ENCODE data around the gene MRPL40. TPM values are rescaled to one million over a fixed set of nuclear protein-coding genes. Genes with fewer than 3 reads are reported as not detected.

Gene MRPL40
- total and polyA plus RNA-seq, 2 of the 13 experiments (the other 11 are each of a cell fraction or from before 2014, with no cell fraction given) = 42.7 to 79.7 TPM

DNA sequence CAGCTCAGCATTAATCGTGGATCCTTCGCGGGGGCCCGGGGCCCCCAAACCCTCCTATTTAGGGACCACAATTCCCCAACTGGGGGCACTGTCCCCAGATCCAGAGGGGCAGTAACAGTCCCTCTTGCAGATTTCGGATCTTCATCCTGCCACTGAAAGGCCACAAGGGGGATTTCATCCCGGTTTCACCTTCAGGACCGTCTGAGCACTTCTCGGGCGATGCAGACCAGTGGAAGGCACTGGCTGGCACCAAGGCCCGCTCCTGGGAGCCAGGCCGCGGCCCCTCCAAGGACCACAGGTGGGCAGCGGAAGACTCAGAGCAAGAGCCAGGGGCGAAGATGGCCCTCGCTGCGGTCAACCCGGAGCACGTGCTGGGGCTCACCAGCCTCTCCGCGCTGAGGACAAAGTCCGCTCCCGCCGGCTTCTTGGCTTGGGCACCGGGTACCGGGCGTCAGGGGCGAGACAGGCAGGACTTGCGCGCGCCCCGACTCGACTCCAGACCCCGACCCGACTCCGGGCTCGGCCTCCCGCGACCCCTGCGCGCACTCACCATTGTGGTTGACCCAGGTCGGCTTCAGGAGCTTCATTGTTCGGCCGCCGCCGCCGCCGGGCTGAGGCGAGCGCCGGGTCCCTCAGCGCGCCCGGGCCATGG lies 1.3 kb upstream of the MRPL40 start (continued):
- TF ChIP-seq, protein P1, sequence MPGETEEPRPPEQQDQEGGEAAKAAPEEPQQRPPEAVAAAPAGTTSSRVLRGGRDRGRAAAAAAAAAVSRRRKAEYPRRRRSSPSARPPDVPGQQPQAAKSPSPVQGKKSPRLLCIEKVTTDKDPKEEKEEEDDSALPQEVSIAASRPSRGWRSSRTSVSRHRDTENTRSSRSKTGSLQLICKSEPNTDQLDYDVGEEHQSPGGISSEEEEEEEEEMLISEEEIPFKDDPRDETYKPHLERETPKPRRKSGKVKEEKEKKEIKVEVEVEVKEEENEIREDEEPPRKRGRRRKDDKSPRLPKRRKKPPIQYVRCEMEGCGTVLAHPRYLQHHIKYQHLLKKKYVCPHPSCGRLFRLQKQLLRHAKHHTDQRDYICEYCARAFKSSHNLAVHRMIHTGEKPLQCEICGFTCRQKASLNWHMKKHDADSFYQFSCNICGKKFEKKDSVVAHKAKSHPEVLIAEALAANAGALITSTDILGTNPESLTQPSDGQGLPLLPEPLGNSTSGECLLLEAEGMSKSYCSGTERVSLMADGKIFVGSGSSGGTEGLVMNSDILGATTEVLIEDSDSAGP (CRISPR knock-in tag; IDR thresholded peaks at IDR 0.05; ENCODE audit: borderline replicate concordance) = no peak; the same call in 1 of the 2 replicates
- TF ChIP-seq FOXM1 (CRISPR knock-in tag; IDR thresholded peaks at IDR 0.05) (no peak), ZNF484 (CRISPR knock-in tag; IDR thresholded peaks at IDR 0.05; ENCODE audit: borderline replicate concordance, low read depth) (no peak), ZNF83 (CRISPR knock-in tag; IDR thresholded peaks at IDR 0.05; ENCODE audit: borderline replicate concordance) (no peak), MTA1 (CRISPR knock-in tag; IDR thresholded peaks at IDR 0.05; ENCODE audit: borderline replicate concordance) (no peak), ISX (CRISPR knock-in tag; conservative IDR thresholded peaks at IDR 0.05) (no peak), KLF15 (CRISPR knock-in tag; IDR thresholded peaks at IDR 0.05; ENCODE audit: borderline replicate concordance) (0 out of 2 replicates have a peak, but pooled peaks have one; percentile 53), ZNF329 (CRISPR knock-in tag; IDR thresholded peaks at IDR 0.05; ENCODE audit: low read depth) (0 out of 2 replicates have a peak, but pooled peaks have one; percentile 41), ZNF512 (CRISPR knock-in tag; IDR thresholded peaks at IDR 0.05) (no peak), ZNF138 (CRISPR knock-in tag; IDR thresholded peaks at IDR 0.05; ENCODE audit: low read depth) (no peak), TCF7L2 (IDR thresholded peaks at IDR 0.05; ENCODE audit: low read depth, low read length) (no peak), RNF2 (conservative IDR thresholded peaks at IDR 0.05; ENCODE audit: low read depth) (peak; percentile 64; the same call in 1 of the 2 replicates), RFX3 (CRISPR knock-in tag; IDR thresholded peaks at IDR 0.05) (no peak), ZNF746 (CRISPR knock-in tag; IDR thresholded peaks at IDR 0.05) (peak; percentile 59; the same call in 1 of the 2 replicates), SP140L (CRISPR knock-in tag; IDR thresholded peaks at IDR 0.05; ENCODE audit: borderline replicate concordance) (no peak), MIER3 (CRISPR knock-in tag; IDR thresholded peaks at IDR 0.05; ENCODE audit: borderline replicate concordance) (no peak), ARID5B (CRISPR knock-in tag; IDR thresholded peaks at IDR 0.05) (no peak)
- TF ChIP-seq, protein P2, sequence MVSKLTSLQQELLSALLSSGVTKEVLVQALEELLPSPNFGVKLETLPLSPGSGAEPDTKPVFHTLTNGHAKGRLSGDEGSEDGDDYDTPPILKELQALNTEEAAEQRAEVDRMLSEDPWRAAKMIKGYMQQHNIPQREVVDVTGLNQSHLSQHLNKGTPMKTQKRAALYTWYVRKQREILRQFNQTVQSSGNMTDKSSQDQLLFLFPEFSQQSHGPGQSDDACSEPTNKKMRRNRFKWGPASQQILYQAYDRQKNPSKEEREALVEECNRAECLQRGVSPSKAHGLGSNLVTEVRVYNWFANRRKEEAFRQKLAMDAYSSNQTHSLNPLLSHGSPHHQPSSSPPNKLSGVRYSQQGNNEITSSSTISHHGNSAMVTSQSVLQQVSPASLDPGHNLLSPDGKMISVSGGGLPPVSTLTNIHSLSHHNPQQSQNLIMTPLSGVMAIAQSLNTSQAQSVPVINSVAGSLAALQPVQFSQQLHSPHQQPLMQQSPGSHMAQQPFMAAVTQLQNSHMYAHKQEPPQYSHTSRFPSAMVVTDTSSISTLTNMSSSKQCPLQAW (CRISPR knock-in tag; IDR thresholded peaks at IDR 0.05) = 0 out of 2 replicates have a peak, but pooled peaks have one; percentile 11
- TF ChIP-seq, protein P3, sequence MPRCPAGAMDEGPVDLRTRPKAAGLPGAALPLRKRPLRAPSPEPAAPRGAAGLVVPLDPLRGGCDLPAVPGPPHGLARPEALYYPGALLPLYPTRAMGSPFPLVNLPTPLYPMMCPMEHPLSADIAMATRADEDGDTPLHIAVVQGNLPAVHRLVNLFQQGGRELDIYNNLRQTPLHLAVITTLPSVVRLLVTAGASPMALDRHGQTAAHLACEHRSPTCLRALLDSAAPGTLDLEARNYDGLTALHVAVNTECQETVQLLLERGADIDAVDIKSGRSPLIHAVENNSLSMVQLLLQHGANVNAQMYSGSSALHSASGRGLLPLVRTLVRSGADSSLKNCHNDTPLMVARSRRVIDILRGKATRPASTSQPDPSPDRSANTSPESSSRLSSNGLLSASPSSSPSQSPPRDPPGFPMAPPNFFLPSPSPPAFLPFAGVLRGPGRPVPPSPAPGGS (CRISPR knock-in tag; IDR thresholded peaks at IDR 0.05) = no peak
